ENCODE measurements around the gene ZNF580.

Gene ZNF580

GRCh38 chr19:55602104-55603001 is 38.4 kb upstream of the ZNF580 start:
- WGBS, 2 donors (ENCODE audit: extremely low coverage in 2 of 2, insufficient read length in 2 of 2, insufficient replicate concordance in 1 of 2), result no CpG with 5 or more reads among the region's 60 CpGs
- Histone ChIP-seq H3K14ac (ENCODE audit: low read length) (no peak overlapping the region), H3K27ac (replicated peaks; ENCODE audit: low read length) (no peak overlapping the region), H2BK120ac (ENCODE audit: low read depth, low read length) (no peak overlapping the region), H3K23ac (ENCODE audit: low read depth, low read length, poor library complexity) (peak overlapping the region; percentile 10), H4K8ac (ENCODE audit: low read depth, low read length) (no peak overlapping the region), H2AK5ac (ENCODE audit: low read depth, low read length) (peak overlapping the region; percentile 92), H3K4me1 (ENCODE audit: control insufficient read depth in 2 of 2, insufficient read depth in 1 of 2, low read depth in 1 of 2, low read length in 2 of 2) (peaks cover 13 to 14% of the 10 kb centered on the region in 2 donors), H3K36me3 (replicated peaks in 1 of 2; ENCODE audit: control insufficient read depth in 2 of 2, insufficient read depth in 2 of 2, low read length in 2 of 2) (peaks cover 1 to 11% of the 10 kb centered on the region in 2 donors), H3K4ac (ENCODE audit: low read length) (peak overlapping the region; percentile 81), H3K79me1 (ENCODE audit: low read depth, low read length) (peaks cover 4% of the 10 kb centered on the region), H2BK12ac (ENCODE audit: low read length) (peak overlapping the region; percentile 73), H3K9me3 (replicated peaks in 1 of 2; ENCODE audit: control insufficient read depth in 2 of 2, insufficient read depth in 1 of 2, low read depth in 1 of 2, low read length in 2 of 2) (peaks cover 0 to 7% of the 10 kb centered on the region in 2 donors), H2BK15ac (ENCODE audit: low read length) (peak overlapping the region; percentile 79), H3K4me2 (ENCODE audit: insufficient read depth, low read length, poor library complexity, severe bottlenecking) (no peak overlapping the region), H4K91ac (ENCODE audit: low read depth, low read length, poor library complexity) (peak overlapping the region; percentile 22), H3K27me3 (ENCODE audit: control insufficient read depth in 3 of 3, insufficient read depth in 3 of 3, low read depth in 1 of 3, low read length in 3 of 3) (no peaks in the 10 kb centered on the region), H3K18ac (ENCODE audit: low read length) (peak overlapping the region; percentile 71), H3K4me3 (ENCODE audit: low read length in 2 of 2) (no peak overlapping the region), H2AFZ (ENCODE audit: low read length) (no peak overlapping the region), H3K9ac (ENCODE audit: low read depth, low read length, poor library complexity) (no peak overlapping the region), H2BK5ac (ENCODE audit: low read length) (peak overlapping the region; percentile 27)
- no peak for DNase-seq (ENCODE audit: low spot score)

DNA sequence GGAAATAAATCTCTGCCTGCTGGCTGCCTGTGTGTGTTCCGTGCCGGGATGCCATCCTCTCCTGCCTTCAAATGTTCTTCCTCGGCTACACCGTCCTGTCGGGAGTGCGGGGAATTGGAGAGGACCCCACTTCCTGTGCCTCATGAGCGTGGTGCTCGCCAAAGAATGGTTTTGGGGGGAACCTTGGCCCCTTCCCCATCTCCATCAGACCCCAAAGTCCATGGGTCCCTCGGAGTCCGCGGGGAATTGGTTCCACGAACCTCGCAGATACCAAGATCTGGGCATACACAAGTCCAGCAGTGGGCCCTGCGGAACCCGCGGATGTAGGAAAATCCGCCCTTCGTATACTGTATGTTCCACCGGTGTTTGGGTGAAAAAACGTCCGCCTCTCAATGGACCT is 37.7 kb upstream of the ZNF580 start:
- H2BK5ac ChIP-seq (ENCODE audit: low read length), result peak overlapping the region; percentile 27
- peak overlapping the region; percentile 51 for H3K18ac ChIP-seq (ENCODE audit: low read length)
- no peak for DNase-seq (ENCODE audit: low spot score)
- no peak overlapping the region for H3K23ac ChIP-seq (ENCODE audit: low read depth, low read length, poor library complexity)
- peaks cover 0 to 7% of the 10 kb centered on the region in 2 donors for H3K9me3 ChIP-seq (replicated peaks in 1 of 2; ENCODE audit: control insufficient read depth in 2 of 2, insufficient read depth in 1 of 2, low read depth in 1 of 2, low read length in 2 of 2)
- peak overlapping the region; percentile 58 for H2BK12ac ChIP-seq (ENCODE audit: low read length)
- H3K79me1 ChIP-seq (ENCODE audit: low read depth, low read length), result peaks cover 5% of the 10 kb centered on the region
- H3K4me1 ChIP-seq (ENCODE audit: control insufficient read depth in 2 of 2, insufficient read depth in 1 of 2, low read depth in 1 of 2, low read length in 2 of 2), result peaks cover 12 to 14% of the 10 kb centered on the region in 2 donors
- peak overlapping the region; percentile 92 for H2AK5ac ChIP-seq (ENCODE audit: low read depth, low read length)
- H2BK120ac ChIP-seq (ENCODE audit: low read depth, low read length), result no peak overlapping the region
- H3K4me2 ChIP-seq (ENCODE audit: insufficient read depth, low read length, poor library complexity, severe bottlenecking), result no peak overlapping the region
- H4K8ac ChIP-seq (ENCODE audit: low read depth, low read length), result no peak overlapping the region
- H2BK15ac ChIP-seq (ENCODE audit: low read length), result peak overlapping the region; percentile 79
- no peak overlapping the region for H3K27ac ChIP-seq (replicated peaks; ENCODE audit: low read length)
- H3K9ac ChIP-seq (ENCODE audit: low read depth, low read length, poor library complexity), result no peak overlapping the region
- no CpG with 5 or more reads among the region's 21 CpGs for WGBS, 2 donors (ENCODE audit: extremely low coverage in 2 of 2, insufficient read length in 2 of 2, insufficient replicate concordance in 1 of 2)
- H3K4ac ChIP-seq (ENCODE audit: low read length), result no peak overlapping the region
- no peak overlapping the region for H3K4me3 ChIP-seq (ENCODE audit: low read length in 2 of 2)
- H4K91ac ChIP-seq (ENCODE audit: low read depth, low read length, poor library complexity), result no peak overlapping the region
- H3K36me3 ChIP-seq (replicated peaks in 1 of 2; ENCODE audit: control insufficient read depth in 2 of 2, insufficient read depth in 2 of 2, low read length in 2 of 2), result peaks cover 1 to 14% of the 10 kb centered on the region in 2 donors
- no peak overlapping the region for H2AFZ ChIP-seq (ENCODE audit: low read length)
- no peaks in the 10 kb centered on the region for H3K27me3 ChIP-seq (ENCODE audit: control insufficient read depth in 3 of 3, insufficient read depth in 3 of 3, low read depth in 1 of 3, low read length in 3 of 3)
- no peak overlapping the region for H3K14ac ChIP-seq (ENCODE audit: low read length)

GRCh38 chr19:55603581-55604292 is 37.1 kb upstream of the ZNF580 start:
- H3K23ac ChIP-seq (ENCODE audit: low read depth, low read length, poor library complexity), result no peak overlapping the region
- peaks cover 7 to 14% of the 10 kb centered on the region in 2 donors for H3K4me1 ChIP-seq (ENCODE audit: control insufficient read depth in 2 of 2, insufficient read depth in 1 of 2, low read depth in 1 of 2, low read length in 2 of 2)
- H3K9ac ChIP-seq (ENCODE audit: low read depth, low read length, poor library complexity), result no peak overlapping the region
- H3K18ac ChIP-seq (ENCODE audit: low read length), result no peak overlapping the region
- H2AFZ ChIP-seq (ENCODE audit: low read length), result no peak overlapping the region
- no peak overlapping the region for H2BK5ac ChIP-seq (ENCODE audit: low read length)
- H3K79me1 ChIP-seq (ENCODE audit: low read depth, low read length), result peaks cover 5% of the 10 kb centered on the region
- H3K14ac ChIP-seq (ENCODE audit: low read length), result no peak overlapping the region
- peak overlapping the region; percentile 100 for H3K27ac ChIP-seq (replicated peaks; ENCODE audit: low read length)
- H3K36me3 ChIP-seq (replicated peaks in 1 of 2; ENCODE audit: control insufficient read depth in 2 of 2, insufficient read depth in 2 of 2, low read length in 2 of 2), result peaks cover 1 to 17% of the 10 kb centered on the region in 2 donors
- H2BK15ac ChIP-seq (ENCODE audit: low read length), result peak overlapping the region; percentile 79
- peaks cover 0 to 7% of the 10 kb centered on the region in 2 donors for H3K9me3 ChIP-seq (replicated peaks in 1 of 2; ENCODE audit: control insufficient read depth in 2 of 2, insufficient read depth in 1 of 2, low read depth in 1 of 2, low read length in 2 of 2)
- H2BK12ac ChIP-seq (ENCODE audit: low read length), result peak overlapping the region; percentile 58
- no peaks in the 10 kb centered on the region for H3K27me3 ChIP-seq (ENCODE audit: control insufficient read depth in 3 of 3, insufficient read depth in 3 of 3, low read depth in 1 of 3, low read length in 3 of 3)
- H4K8ac ChIP-seq (ENCODE audit: low read depth, low read length), result no peak overlapping the region
- H3K4ac ChIP-seq (ENCODE audit: low read length), result no peak overlapping the region
- no peak for DNase-seq (ENCODE audit: low spot score)
- H2AK5ac ChIP-seq (ENCODE audit: low read depth, low read length), result peak overlapping the region; percentile 92
- H4K91ac ChIP-seq (ENCODE audit: low read depth, low read length, poor library complexity), result no peak overlapping the region
- WGBS, 2 donors (ENCODE audit: extremely low coverage in 2 of 2, insufficient read length in 2 of 2, insufficient replicate concordance in 1 of 2), result 100% methylated on average over 1 to 2 of the region's 22 CpGs
- peak overlapping the region in 1 of 2 donors; percentile 78 for H3K4me3 ChIP-seq (ENCODE audit: low read length in 2 of 2)
- H2BK120ac ChIP-seq (ENCODE audit: low read depth, low read length), result no peak overlapping the region
- H3K4me2 ChIP-seq (ENCODE audit: insufficient read depth, low read length, poor library complexity, severe bottlenecking), result no peak overlapping the region

- no peak overlapping the region for H3K4ac ChIP-seq (ENCODE audit: low read length)
- H3K14ac ChIP-seq (ENCODE audit: low read length), result no peak overlapping the region
- H3K36me3 ChIP-seq (replicated peaks in 1 of 2; ENCODE audit: control insufficient read depth in 2 of 2, insufficient read depth in 2 of 2, low read length in 2 of 2), result peaks cover 7 to 31% of the 10 kb centered on the region in 2 donors
- WGBS, 2 donors (ENCODE audit: extremely low coverage in 2 of 2, insufficient read length in 2 of 2, insufficient replicate concordance in 1 of 2), result no CpG with 5 or more reads among the region's 43 CpGs
- H3K79me1 ChIP-seq (ENCODE audit: low read depth, low read length), result peaks cover 7% of the 10 kb centered on the region
- H2BK5ac ChIP-seq (ENCODE audit: low read length), result peak overlapping the region; percentile 87
- no peak overlapping the region for H3K23ac ChIP-seq (ENCODE audit: low read depth, low read length, poor library complexity)
- peak; percentile 99 for DNase-seq (ENCODE audit: low spot score)
- peaks cover 7 to 14% of the 10 kb centered on the region in 2 donors for H3K4me1 ChIP-seq (ENCODE audit: control insufficient read depth in 2 of 2, insufficient read depth in 1 of 2, low read depth in 1 of 2, low read length in 2 of 2)
- no peak overlapping the region for H2BK120ac ChIP-seq (ENCODE audit: low read depth, low read length)
- no peak overlapping the region for H2AK5ac ChIP-seq (ENCODE audit: low read depth, low read length)
- no peak overlapping the region for H2BK15ac ChIP-seq (ENCODE audit: low read length)
- H2BK12ac ChIP-seq (ENCODE audit: low read length), result no peak overlapping the region
- peak overlapping the region; percentile 80 for H3K18ac ChIP-seq (ENCODE audit: low read length)
- H3K9ac ChIP-seq (ENCODE audit: low read depth, low read length, poor library complexity), result no peak overlapping the region
- peak overlapping the region; percentile 42 for H3K4me2 ChIP-seq (ENCODE audit: insufficient read depth, low read length, poor library complexity, severe bottlenecking)
- H2AFZ ChIP-seq (ENCODE audit: low read length), result peak overlapping the region; percentile 58
- no peaks in the 10 kb centered on the region for H3K27me3 ChIP-seq (ENCODE audit: control insufficient read depth in 3 of 3, insufficient read depth in 3 of 3, low read depth in 1 of 3, low read length in 3 of 3)
- peaks cover 0 to 7% of the 10 kb centered on the region in 2 donors for H3K9me3 ChIP-seq (replicated peaks in 1 of 2; ENCODE audit: control insufficient read depth in 2 of 2, insufficient read depth in 1 of 2, low read depth in 1 of 2, low read length in 2 of 2)
- peak overlapping the region; percentile 72 to 78 for H3K4me3 ChIP-seq (ENCODE audit: low read length in 2 of 2)
- H4K91ac ChIP-seq (ENCODE audit: low read depth, low read length, poor library complexity), result no peak overlapping the region
- H3K27ac ChIP-seq (replicated peaks; ENCODE audit: low read length), result peak overlapping the region; percentile 100
- no peak overlapping the region for H4K8ac ChIP-seq (ENCODE audit: low read depth, low read length)
Measured at GRCh38 chr19:55605207-55605636, 35.6 kb upstream of the ZNF580 start.
